Adrenal gland (tissue), 12 donors: Measurements from ENCODE around the gene SCFD2. TPM values are rescaled to one million over a fixed set of nuclear protein-coding genes. Genes with fewer than 3 reads are reported as not detected.

Experiments used
- DNase-seq, 7 donors: peaks; one replicate each; pipeline ENCODE4 v3.0.0-alpha.2; 2019 to 2020
- H3K27ac ChIP-seq, 5 donors: fragments of 200-600 bp; sonication (generic) in 4 of 5; 1 replicate in 3 of 5; 2 replicates in 2 of 5; pipeline versions ENCODE4 v1.5.1 to v1.8.0; 2016 to 2020; ENCODE audit warnings: mild to moderate bottlenecking in 1 of 5
- H3K27me3 ChIP-seq: fragments of 200-600 bp; 2 replicates; pipeline ENCODE4 v1.8.0; 2021
- H3K36me3 ChIP-seq, 2 donors: fragments of 200-600 bp; replicated peaks in 1 of 2; 1 replicate in 1 of 2; 2 replicates in 1 of 2; pipeline versions ENCODE4 v1.5.1 to v1.8.0; 2018 to 2022
- H3K4me1 ChIP-seq, 2 donors: fragments of 200-600 bp; replicated peaks in 1 of 2; 1 replicate in 1 of 2; 2 replicates in 1 of 2; pipeline versions ENCODE4 v1.5.1 to v1.8.0; 2018 to 2021
- H3K4me3 ChIP-seq, 4 donors: fragments of 200-600 bp; sonication (generic) in 3 of 4; one replicate each; pipeline ENCODE4 v1.5.1; 2016 to 2018
- H3K9me3 ChIP-seq, 3 donors: fragments of 200-600 bp; sonication (generic) in 1 of 3; replicated peaks in 1 of 3; 1 replicate in 2 of 3; 2 replicates in 1 of 3; pipeline versions ENCODE4 v1.5.1 to v1.8.0; 2016 to 2021
- POLR2A ChIP-seq, 2 donors: fragments of 450-650 bp; IDR thresholded peaks; one replicate each; pipeline ENCODE4 v1.6.1; 2017; ENCODE audit warnings: antibody characterized with exemption in 2 of 2, mild to moderate bottlenecking in 2 of 2, moderate library complexity in 1 of 2
- WGBS, 4 donors: extraction: QIAGEN DNeasy Blood & Tissue Kit in 2 of 4; methylation state at CpG; one replicate each; pipeline versions ENCODE4 v1.1.5 to v1.1.7; 2013 to 2017; 5-methylcytosine and 5-hydroxymethylcytosine counted together
- intact Hi-C, 2 donors: fragments of 100-400 bp; cut with DNase I; formaldehyde crosslinking; loops; one replicate each; pipeline versions ENCODE4 v1.14.1 to v1.15.0; 2022 to 2023
- polyA plus RNA-seq, 3 donors: library from polyadenylated mRNA; stranded (reverse); fragments of 200-250 nt in 2 of 3; fragments of 350-450 nt in 1 of 3; fragmentation: Illumina TruSeq in 1 of 3; extraction: RNeasy Lipid Tissue Mini Kit (QIAGEN cat#74804) in 1 of 3; gene quantifications; one replicate each; pipeline ENCODE4 v1.2.3, GENCODE V29; 2013 to 2014
- small RNA-seq, 2 donors: library from RNA; depleted of rRNA; stranded (forward); fragments of <200 nt; gene quantifications; one replicate each; pipeline ENCODE3, GENCODE V24; 2016
- total RNA-seq, 9 donors: library from RNA; depleted of rRNA in 4 of 9; stranded (reverse); fragments of >200 nt in 4 of 9; fragments of 120-200 nt in 1 of 9; fragmentation: NEBNext Ultra II Directional in 1 of 9; extraction: Animal tissue kit (Norgen Biotek cat#: 25700) in 1 of 9; gene quantifications; one replicate each; pipeline versions ENCODE4 v1.1.0 to v1.2.4, GENCODE V29; 2013 to 2023
- TF ChIP-seq, protein P1 (sequence below), 6 experiments: fragments of 450-650 bp in 4 of 6; fragments of 200-600 bp in 2 of 6; sonication (generic) in 1 of 6; IDR thresholded peaks; 1 replicate in 5 of 6; 2 replicates in 1 of 6; pipeline versions ENCODE4 v1.5.1 to v1.8.0; 2016 to 2021; ENCODE audit warnings: antibody characterized with exemption in 6 of 6, mild to moderate bottlenecking in 2 of 6, moderate library complexity in 1 of 6
- donor health status: healthy with polysubstance abuse.
- donor health status: Bipolar disorder and iron deficiency.
- donor health status: DM: yes; HTN: yes; CAD: no.
- donor health status: DM: no; HTN: no; CAD: no.
- donor health status: DM: no; HTN: no; CAD: no.
- donor health status: DM: yes; HTN: yes; CAD: no.

SCFD2 gene
- total and polyA plus RNA-seq, 12 donors: 5.2 to 34.9 (median 23.4) TPM

DNA sequence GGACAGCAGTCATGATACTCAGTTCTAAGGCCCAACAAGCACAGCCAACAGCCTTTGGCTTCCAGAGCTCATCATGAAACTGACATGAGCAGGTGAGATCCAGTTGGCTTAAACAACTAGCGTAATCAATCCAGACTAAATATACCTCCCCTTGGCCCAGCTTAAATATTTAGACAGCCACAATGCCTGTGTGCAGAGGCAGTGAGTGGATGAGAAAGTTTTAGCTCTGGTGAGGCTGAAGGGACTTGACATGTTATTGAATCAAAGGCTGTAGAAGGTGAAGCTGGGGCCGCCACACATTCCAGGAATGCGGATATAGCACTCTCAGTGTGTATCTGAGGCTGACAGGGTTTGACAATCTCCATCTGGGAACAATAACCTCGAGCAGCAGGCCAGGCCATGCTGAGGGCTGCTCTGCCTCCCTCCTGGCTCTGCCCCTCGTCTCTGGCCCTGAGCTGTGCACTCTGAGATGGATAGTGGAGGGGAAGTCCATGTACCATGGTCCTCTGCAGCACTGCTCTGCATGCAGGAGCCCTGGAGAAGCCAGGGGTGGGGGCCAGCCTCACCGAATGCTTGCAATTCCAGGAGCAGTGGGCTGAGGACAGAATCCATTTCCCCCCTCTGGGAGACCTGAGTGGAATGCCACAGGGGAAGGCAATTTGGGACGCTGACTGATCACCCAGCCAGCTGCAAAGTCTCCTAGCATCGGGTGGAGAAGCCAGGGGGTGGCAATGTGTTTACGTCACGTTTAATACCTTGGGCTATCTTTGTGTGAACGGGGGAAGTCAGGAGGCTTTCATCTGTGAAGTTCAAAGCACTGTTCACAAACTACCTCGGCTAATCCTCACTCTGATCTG is 541.0 kb downstream of the SCFD2 start:
- Histone ChIP-seq H3K36me3 (no peaks in the 10 kb centered on the region), H3K27me3 (no peaks in the 10 kb centered on the region), H3K9me3 (no peaks in the 10 kb centered on the region), H3K4me1 (no peaks in the 10 kb centered on the region), H3K4me3 (no peak overlapping the region), H3K27ac (peak overlapping the region in 1 of 5 donors; percentile 31)
- no peak for TF ChIP-seq POLR2A (IDR thresholded peaks at IDR 0.05)
- TF ChIP-seq, protein P1, sequence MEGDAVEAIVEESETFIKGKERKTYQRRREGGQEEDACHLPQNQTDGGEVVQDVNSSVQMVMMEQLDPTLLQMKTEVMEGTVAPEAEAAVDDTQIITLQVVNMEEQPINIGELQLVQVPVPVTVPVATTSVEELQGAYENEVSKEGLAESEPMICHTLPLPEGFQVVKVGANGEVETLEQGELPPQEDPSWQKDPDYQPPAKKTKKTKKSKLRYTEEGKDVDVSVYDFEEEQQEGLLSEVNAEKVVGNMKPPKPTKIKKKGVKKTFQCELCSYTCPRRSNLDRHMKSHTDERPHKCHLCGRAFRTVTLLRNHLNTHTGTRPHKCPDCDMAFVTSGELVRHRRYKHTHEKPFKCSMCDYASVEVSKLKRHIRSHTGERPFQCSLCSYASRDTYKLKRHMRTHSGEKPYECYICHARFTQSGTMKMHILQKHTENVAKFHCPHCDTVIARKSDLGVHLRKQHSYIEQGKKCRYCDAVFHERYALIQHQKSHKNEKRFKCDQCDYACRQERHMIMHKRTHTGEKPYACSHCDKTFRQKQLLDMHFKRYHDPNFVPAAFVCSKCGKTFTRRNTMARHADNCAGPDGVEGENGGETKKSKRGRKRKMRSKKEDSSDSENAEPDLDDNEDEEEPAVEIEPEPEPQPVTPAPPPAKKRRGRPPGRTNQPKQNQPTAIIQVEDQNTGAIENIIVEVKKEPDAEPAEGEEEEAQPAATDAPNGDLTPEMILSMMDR (IDR thresholded peaks at IDR 0.05): no peak
- 68 to 78% (median 73%) methylated on average over 10 to 12 of the region's 12 CpGs for WGBS, 4 donors
- intact Hi-C loops: no loop called here
- peak in 3 of 7 donors; percentile 21 to 61 (median 31) for DNase-seq

DNA sequence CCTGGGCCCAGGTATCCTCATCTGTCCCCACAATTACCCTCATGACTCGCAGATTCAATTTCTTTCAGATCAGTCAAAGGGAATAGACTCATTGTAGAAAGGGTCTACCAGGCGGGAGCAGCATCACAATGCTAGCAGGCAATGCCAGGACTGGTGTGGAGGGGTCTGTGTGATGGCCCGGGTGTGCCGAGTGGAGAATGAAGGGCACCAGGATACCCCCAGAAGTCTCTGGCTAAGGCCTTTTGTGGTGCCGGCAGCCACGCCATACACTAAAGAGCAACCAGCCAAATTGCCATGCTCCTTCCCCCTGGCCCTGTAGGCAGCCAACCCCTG is 541.6 kb downstream of the SCFD2 start:
- H3K27ac ChIP-seq: peak overlapping the region in 1 of 5 donors; percentile 31
- intact Hi-C loops: no loop called here
- H3K4me3 ChIP-seq: no peak overlapping the region

DNA sequence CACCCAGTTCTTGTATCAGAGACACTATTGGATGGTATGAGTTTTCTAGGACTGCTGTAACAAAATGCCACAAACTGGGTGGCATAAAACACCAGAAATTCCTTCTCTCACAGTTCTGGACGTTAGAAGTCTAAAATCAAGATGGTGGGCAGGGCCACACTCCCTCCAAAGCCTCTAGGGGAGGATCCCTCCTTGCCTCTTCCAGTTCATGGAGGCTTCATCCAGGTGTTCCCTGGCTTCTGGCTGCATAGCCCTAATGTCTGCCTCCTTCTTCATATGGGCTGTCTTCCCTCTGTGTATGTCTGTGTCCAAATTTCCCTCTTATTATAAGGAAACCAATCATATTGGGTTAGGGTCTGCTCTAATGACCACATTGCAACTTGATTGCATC is 542.2 kb downstream of the SCFD2 start:
- TF ChIP-seq POLR2A (IDR thresholded peaks at IDR 0.05): no peak
- TF ChIP-seq, protein P1 (IDR thresholded peaks at IDR 0.05): no peak
- no peaks in the 10 kb centered on the region for H3K27me3 ChIP-seq
- no peaks in the 10 kb centered on the region for H3K4me1 ChIP-seq
- H3K9me3 ChIP-seq: no peaks in the 10 kb centered on the region
- WGBS, 4 donors: 65 to 88% (median 81%) methylated on average over 1 of the region's 1 CpG
- no peak for DNase-seq
- intact Hi-C loops: no loop called here
- H3K4me3 ChIP-seq: no peak overlapping the region
- H3K27ac ChIP-seq: peak overlapping the region in 1 of 5 donors; percentile 34
- no peaks in the 10 kb centered on the region for H3K36me3 ChIP-seq

More for the DNA sequence above, 541.6 kb downstream of the SCFD2 start:
- no peaks in the 10 kb centered on the region for H3K36me3 ChIP-seq
- WGBS, 4 donors: 94 to 97% (median 96%) methylated on average over 6 of the region's 6 CpGs
- no peak for TF ChIP-seq POLR2A (IDR thresholded peaks at IDR 0.05)
- TF ChIP-seq, protein P1 (IDR thresholded peaks at IDR 0.05): no peak
- no peaks in the 10 kb centered on the region for H3K4me1 ChIP-seq
- DNase-seq: no peak
- H3K9me3 ChIP-seq: no peaks in the 10 kb centered on the region
- no peaks in the 10 kb centered on the region for H3K27me3 ChIP-seq

Small RNA genes lying within 50 kb of the gene (small RNA-seq; reads per million reads assigned to genes)
- gene RNU6-310P: 0 reads per million in 2 donors

Other genes with a start within 250 kb of the SCFD2 start
- gene FIP1L1, start 11.6 kb upstream of the SCFD2 start, total RNA-seq: 10 to 100 TPM; 28.5 to 77.9 (median 59.5) TPM
- gene FIP1L1, start 11.6 kb upstream of the SCFD2 start, polyA plus RNA-seq: 10 to 100 TPM; 44.3 to 76.0 (median 66.2) TPM
- 1 to 10 TPM; 1.2 to 8.9 (median 4.1) TPM for gene LNX1, start 225.4 kb upstream of the SCFD2 start, total RNA-seq
- gene LNX1, start 225.4 kb upstream of the SCFD2 start, polyA plus RNA-seq: 1 to 10 TPM; 1.2 to 3.4 (median 2.5) TPM